ENCODE measurements around the gene CANX.
"Not testable (repeated sequence)": the region's sequence is repeated elsewhere in the genome, so short reads cannot be mapped to it uniquely, and the experiment has no call there.

CANX gene, protein sequence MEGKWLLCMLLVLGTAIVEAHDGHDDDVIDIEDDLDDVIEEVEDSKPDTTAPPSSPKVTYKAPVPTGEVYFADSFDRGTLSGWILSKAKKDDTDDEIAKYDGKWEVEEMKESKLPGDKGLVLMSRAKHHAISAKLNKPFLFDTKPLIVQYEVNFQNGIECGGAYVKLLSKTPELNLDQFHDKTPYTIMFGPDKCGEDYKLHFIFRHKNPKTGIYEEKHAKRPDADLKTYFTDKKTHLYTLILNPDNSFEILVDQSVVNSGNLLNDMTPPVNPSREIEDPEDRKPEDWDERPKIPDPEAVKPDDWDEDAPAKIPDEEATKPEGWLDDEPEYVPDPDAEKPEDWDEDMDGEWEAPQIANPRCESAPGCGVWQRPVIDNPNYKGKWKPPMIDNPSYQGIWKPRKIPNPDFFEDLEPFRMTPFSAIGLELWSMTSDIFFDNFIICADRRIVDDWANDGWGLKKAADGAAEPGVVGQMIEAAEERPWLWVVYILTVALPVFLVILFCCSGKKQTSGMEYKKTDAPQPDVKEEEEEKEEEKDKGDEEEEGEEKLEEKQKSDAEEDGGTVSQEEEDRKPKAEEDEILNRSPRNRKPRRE

DNA sequence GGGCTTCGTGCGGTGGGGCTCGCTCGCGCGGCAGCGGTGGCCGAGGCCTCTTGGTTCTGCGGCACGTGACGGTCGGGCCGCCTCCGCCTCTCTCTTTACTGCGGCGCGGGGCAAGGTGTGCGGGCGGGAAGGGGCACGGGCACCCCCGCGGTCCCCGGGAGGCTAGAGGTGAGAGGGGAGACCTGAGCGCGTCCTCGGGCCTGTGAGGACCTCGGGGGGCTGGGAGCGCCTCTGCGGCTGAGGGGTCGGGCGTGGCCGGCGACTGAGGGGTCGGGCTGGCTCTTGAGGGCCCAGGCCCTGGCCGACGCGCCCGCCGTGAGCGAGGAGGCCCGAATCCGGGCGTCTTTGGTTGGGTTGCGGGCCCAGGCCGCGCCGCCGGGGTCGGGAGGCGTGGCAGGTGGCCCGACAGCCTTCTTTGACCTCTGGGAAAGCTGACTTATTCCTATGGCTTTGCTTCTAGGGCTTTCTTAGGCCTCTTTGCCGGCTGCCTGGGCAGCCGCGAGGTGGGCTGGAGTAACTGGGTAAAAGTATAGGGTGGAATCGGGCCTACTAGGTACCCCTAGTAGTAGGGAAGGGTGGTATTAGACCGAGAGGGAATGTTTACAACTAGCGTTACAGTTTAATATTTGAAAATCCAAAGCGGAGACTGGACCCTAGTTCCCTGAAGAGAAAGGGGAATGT, at the start of gene CANX:
Gene CANX (plus strand): TSS at position 33 of the 681 bp plus-strand sequence. CDS start 6,715 bp downstream, outside the sequence.
- DNase-seq, result peak; percentile 99

DNA sequence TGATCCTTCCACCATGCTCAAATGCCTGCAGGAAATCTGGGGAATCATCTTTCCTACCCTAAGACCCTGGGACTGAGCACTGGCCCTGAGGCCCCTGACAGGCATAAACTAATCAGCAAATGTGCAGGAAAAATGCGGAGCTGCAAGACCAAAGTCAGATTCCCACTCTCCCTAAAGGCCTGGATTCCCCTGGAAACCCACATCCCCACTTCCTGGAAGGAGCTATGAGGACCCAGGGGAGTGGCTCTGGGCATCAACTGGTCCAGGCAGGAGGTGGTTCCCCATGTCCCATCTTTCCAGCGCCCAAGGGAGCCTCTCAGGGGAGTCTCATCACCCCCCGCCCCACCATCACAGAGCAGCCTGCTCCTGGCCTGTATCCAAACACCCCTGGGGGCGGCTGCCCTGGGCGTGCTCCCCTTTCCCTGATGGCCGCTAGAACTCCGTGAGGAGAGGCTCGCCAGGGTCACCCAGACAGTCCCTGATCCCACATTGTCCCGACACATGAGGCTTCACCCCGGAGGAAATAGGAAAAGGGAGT, 49.5 kb upstream of the CANX start:
- not testable (repeated sequence) for DNase-seq

GRCh38 chr5:179650245-179650644, 48.5 kb upstream of the CANX start:
- DNase-seq, result not testable (repeated sequence)

GRCh38 chr5:179653135-179653534, 45.6 kb upstream of the CANX start:
- DNase-seq, result not testable (repeated sequence)

GRCh38 chr5:179657302-179658178, 41.2 kb upstream of the CANX start:
- not testable (repeated sequence) for DNase-seq

DNA sequence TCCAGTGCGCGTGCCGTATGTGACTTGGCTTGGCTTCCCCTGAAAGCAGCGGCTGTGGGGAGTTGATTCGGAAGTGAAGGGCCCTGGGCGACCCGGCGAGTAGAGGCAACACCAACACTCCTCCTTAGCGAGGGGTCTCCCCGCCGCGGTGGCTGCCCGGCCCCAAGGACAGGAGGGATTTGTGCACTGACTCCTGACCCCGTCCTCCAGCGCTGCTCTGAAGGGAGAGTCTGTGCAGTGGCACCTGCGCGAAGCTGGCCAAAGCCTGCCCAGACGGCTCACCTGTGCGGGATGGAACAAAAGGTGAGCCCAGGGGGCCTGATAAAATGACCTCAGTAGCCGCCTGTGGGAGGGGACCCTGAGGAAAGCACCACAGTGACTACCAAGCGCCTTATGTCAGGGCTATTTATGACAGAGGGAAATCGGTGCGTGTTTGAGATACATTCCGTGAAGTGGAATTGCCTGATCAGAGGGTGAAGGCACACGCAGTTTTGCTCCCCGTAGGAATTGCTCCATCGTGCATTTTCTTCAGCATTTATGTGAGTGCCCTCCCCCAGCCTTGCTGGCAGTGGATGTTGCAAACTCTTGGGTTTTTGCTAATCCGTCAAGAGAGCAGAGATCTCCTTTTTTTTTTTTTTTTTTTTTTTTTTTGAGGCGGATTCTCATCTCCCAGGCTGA, 40.4 kb upstream of the CANX start:
- DNase-seq, result not testable (repeated sequence)

DNA sequence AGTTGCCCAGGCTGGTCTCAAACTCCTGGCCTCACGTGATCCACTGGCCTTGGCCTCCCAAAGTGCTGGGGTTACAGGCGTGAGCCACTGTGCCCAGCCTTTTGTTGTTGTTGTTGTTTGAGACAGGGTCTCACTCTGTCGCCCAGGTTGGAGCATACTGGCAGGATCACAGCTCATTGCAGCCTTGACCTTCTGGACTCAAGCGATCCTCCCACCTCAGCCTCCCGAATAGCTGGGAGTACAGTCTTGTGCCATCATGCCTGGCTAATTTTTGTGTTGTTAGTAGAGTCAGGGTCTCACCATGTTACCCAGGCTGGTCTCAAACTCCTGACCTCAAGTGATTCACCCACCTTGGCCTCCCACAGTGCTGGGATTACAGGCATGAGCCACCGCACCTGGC, 37.1 kb upstream of the CANX start:
- DNase-seq, result not testable (repeated sequence)

DNA sequence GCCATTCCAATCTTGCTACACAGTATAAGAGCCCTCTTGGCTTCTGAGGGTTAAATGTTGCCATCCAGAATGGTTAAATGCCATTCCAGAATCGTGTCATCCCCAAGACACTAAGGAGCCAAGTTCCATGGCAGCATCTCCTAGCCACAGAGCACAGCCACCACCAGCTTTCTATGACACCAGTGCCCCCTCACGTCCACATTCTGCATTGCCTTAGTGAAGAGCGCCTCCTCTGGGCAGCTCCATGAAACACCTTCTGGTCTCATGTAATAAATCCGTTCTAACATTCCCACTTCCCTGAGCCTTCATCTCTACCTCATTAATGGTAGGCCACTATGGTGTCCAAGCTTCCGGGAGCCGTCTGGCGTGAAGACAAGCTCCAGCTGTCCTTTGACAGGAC, 30.4 kb upstream of the CANX start:
- peak; percentile 71 for DNase-seq

DNA sequence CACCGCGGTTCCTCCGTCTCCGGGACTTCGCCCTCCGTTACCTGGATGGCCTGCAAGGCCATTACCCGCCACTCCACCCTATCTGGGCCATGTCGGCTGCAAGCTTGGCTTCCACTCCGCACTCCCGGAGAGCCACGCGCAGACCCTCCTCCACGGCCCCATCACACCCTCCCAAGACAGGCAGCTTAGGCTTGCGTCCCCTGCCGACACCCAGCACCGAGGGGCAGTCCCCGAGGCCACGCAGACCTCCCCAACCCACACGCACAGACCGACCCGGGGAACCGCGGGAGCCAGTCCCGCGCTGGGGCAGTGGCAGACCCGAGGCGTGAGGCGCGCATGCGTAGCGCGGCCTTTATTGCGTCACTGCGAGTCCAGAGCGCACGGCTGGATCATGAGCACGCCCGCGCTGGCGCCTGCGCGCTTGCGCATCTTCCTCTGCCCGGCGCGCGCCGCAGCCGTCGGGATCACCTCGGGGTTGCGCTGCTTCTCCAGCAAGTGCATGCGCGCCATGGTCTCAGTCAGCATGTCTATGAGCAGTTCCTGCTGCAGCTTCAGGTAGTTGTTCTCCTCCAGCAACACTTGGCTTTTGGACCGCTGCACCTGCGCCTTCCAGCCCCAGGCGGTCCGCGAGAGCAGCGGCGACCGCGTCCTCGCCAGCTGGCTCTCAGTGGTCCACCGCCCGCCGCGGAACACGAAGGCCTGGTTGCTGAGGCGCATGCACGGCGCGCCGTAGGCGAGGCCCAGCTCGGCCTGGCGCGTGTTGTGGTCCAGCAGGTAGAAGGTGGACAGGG, 20.3 kb upstream of the CANX start:
- peak; percentile 97 for DNase-seq

GRCh38 chr5:179679014-179679674, 19.6 kb upstream of the CANX start:
- DNase-seq, result peak; percentile 89

DNA sequence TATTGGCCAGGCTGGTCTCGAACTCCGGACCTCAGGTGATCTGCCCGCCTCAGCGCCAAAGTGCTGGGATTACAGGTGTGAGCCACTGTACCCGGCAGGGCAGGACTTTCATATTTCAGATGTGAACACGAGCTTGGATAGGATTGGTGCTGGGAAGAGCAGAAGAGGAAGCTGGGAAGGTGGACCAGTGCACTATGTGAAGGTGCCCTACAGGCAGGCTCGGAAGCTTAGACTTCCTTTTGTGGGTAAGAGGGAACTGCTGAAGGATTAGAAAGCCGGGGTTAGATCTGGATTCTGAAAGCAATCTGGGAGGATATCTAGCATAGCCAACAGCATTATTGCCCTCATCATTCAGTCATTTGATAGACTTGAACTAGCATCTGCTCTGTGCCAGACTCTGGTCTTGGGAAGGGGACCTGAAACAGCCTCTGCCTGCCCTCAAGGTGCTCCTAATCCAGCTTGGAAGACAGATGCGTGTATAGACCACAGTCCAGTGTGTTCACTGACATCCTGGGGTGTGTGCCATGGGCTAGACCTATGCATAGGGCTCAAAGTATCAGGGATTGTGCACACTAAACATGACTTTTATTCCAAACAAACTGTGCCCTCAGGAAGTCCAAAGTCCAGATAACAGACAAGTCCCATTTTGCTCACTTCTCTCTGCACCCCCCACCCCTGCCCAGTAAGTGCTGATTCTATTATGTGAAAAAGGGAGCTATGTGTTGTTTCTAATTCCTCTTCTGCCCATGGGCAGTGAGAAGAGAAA, 18.6 kb upstream of the CANX start:
- DNase-seq, result no peak

- DNase-seq, result no peak
Measured at GRCh38 chr5:179680780-179681401, 17.9 kb upstream of the CANX start, which contains the start of gene CBY3. Gene CBY3 (minus strand): TSS chr5:179681034. CDS start chr5:179680918, 116 bp downstream.

GRCh38 chr5:179689212-179689611, 9.6 kb upstream of the CANX start:
- DNase-seq, result not testable (repeated sequence)

GRCh38 chr5:179694561-179694960, 4.2 kb upstream of the CANX start:
- no peak for DNase-seq

DNA sequence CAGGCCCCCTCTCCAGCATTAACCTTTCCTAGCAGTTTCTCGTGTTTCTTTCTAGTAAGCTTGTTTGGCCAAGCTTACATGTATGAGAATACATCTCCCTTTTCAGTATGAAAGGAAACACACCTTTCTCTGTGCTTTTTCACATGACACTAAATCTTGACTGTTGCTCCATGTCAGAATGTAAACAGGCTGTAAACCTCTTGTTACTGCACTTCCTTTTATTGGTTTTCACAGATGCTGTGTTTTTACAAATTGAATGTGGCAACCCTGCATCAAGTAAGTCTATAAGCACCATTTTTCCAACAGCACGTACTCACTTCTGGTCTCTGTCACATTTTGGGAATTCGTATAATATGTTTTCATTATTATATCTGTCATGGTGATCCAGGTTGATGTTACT, 2.2 kb upstream of the CANX start:
- DNase-seq, result no peak

DNA sequence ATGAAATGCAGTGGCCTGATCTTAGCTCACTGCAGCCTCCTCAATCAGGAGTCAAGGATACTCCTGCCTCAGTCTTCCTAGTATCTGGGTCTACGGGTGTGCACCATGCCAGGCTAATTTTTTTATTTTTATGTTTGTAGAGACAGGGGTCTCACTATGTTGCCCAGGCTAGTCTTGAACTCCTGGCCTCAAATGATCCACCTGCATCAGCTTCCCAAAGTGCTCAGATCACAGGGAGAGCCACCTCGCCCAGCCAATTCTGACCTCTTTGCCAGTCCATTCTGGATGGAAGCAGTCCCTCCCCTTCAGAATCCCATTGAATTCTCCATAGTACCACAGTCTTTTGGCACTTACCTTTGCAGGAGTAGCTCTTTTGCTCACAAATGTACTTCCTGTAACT, 1.7 kb upstream of the CANX start:
- peak; percentile 62 for DNase-seq

GRCh38 chr5:179697543-179697942, 1.2 kb upstream of the CANX start:
- peak; percentile 56 for DNase-seq

DNA sequence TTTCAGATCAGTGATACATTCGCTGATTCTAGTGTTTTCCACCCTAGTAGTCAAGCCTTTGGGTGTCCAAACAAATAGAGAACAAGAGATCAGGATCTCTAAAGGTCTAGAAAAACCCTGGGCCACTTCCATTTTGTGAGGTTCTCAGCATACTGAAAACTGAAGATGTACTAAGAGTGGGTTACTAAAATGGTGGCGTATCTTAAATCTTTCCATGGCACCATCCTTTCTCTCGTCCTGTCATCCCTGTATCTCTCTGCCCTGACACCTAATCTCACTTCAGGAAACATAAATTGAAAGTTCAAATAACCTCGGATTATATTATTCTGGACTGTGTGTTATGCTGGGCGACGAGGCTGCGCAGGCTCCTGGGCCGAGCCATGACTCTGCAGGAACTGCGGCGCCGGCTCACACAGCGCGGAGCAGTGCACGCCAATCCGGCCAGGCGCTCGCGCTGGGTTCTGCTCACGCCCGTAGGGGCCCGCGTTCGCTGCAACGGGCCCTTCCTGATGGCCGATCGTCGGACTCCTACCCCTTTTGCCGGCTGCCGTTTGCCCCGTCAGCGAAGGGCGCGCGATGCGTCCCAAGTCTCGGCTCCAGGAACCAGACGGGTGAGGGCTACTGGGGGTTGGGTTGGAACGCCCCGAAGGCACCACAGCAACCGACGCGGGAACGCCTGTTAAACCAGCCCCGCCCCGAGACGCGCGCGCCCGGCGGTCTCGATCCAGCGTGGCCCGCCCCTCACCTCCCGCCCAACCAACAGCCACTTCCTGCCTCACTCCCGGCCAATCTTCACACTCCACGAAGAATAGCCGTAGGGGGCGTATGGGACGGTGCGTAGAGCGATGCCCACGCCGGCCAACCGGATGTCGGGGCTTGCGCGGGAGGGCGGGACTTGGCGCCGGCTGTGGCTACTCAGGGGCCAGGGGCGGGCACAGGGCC, 503 bp upstream of the CANX start:
- no peak for DNase-seq
